T-helper 9 cell (primary cell): ENCODE data around the gene PPP1CA.
A peak's percentile ranks its signal among the peaks of the same experiment; 100 is the strongest.
"Not testable (repeated sequence)": the region's sequence is repeated elsewhere in the genome, so short reads cannot be mapped to it uniquely, and the experiment has no call there.

Experiments
- DNase-seq: peaks from one replicate; pipeline ENCODE4 v3.0.0-alpha.2; 2020

PPP1CA gene

GRCh38 chr11:67416416-67417335 is 15.0 kb upstream of the PPP1CA start:
- peak; percentile 69 for DNase-seq

GRCh38 chr11:67415501-67416304 is 14.0 kb upstream of the PPP1CA start, which contains the start of gene CARNS1:
TSS of gene CARNS1 (plus strand) at chr11:67415678. CDS start at chr11:67416200, 522 bp downstream.
- no peak for DNase-seq

GRCh38 chr11:67413266-67413849 is 11.7 kb upstream of the PPP1CA start:
- DNase-seq, result no peak

GRCh38 chr11:67412495-67413179 is 11.0 kb upstream of the PPP1CA start:
- no peak for DNase-seq

DNA sequence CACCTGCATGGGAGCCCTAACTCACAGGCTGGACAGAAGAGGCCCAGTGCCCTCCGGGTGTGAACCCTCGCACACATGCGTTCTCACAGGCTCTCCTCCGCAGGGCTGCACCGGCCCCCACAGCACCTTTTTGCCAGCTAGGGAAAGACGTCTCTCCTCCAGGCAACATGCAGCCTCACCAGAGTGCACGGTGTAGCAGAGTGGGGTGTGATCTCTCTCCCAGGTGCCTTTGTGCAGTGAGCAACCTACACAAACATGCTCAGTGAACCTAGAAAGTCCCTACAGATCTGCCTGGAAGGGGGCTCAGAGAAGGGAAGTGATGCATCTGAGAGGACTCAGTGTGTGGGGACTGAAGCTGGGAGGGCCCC is 10.1 kb upstream of the PPP1CA start:
- DNase-seq, result no peak

- no peak for DNase-seq
These were observed 9.5 kb upstream of the PPP1CA start for GRCh38 chr11:67410984-67411784.

GRCh38 chr11:67410369-67410831 is 8.7 kb upstream of the PPP1CA start:
- DNase-seq, result no peak

DNA sequence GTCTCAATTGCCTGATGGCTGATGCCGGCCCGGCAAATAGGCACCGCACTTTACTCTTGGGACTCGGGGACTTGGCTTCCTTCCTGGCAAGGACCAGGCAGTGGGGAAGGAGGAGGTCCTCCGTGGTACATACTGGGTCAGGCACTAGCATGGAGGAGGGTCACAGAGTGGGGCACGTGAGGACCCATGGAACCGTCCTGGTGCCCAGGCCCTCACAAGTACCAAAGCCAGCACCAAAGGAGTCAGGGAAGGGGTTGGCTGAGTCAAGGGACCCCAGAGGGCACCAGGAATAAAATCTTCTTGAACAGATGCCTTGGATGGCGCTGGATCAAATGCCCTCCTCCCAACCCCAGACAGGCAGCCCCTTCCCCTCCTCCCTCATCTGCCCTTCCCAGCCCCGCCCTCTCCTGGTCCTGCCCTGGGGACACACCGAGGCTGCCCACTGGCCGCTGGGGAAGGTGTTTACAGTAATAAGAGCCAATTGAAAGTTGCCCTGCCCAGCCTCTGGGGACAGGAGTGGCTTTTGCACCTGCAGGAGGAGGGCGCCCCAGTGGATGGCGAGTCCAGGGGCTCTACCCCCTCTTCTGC is 8.2 kb upstream of the PPP1CA start:
- no peak for DNase-seq

GRCh38 chr11:67409261-67409666 is 7.6 kb upstream of the PPP1CA start:
- peak; percentile 60 for DNase-seq

DNA sequence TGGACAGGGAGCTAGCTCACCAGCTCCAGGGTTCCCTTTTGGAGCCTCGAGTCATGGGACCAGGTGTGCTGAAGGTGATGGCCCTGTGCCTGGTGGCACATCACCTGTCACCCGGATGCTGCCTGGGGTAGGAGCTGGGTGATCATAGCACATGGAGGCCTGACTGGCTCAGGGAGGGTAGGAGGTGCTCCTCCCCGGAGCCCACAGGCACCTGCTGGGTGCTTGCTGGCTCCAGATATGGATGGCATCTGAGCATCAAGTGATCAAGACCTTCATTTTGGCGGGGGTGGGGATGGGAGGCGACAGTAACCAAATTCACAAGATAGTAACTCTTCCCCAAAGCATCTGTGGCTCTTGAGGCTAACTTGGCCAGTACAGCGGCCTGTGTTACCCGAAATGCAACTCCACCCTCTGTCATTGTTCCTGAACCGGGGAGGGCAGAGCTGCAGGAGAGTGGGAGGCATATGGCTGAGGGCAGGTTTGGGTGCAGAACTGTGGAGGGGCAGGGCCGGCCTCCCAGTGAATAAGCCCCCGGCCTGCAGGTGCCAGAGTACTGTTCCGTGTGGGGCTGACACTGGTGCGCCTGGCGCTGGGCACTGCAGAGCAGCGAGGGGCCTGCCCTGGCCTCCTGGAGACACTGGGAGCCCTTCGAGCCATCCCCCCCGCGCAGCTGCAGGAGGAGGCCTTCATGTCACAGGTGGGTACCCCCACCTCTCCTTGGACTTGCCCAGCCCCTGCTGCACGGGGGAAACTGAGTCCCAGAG is 7.0 kb upstream of the PPP1CA start:
- DNase-seq, result no peak

DNA sequence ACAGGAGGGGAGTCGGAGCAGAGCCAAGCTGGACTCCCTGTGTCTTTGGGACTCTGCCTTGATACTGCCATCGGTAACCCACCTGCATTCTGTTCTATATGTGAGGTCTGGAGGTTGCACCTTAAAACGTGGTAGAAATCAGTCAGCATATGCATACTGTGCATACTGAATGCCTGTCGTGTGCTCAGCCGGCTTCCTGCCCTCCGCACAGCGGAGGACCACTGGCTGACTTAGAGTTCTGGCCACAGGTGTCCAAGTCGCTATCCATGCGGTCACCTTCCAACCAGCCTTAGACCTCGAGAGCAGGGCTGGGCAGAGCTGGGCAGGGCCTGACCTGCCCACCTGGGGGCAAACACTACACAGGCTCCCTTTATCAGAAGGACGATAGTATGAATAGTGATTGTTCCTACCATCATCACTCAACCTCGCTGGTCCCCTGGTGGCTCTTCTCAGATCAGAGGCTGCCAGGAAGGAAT is 6.1 kb upstream of the PPP1CA start:
- DNase-seq, result no peak

DNA sequence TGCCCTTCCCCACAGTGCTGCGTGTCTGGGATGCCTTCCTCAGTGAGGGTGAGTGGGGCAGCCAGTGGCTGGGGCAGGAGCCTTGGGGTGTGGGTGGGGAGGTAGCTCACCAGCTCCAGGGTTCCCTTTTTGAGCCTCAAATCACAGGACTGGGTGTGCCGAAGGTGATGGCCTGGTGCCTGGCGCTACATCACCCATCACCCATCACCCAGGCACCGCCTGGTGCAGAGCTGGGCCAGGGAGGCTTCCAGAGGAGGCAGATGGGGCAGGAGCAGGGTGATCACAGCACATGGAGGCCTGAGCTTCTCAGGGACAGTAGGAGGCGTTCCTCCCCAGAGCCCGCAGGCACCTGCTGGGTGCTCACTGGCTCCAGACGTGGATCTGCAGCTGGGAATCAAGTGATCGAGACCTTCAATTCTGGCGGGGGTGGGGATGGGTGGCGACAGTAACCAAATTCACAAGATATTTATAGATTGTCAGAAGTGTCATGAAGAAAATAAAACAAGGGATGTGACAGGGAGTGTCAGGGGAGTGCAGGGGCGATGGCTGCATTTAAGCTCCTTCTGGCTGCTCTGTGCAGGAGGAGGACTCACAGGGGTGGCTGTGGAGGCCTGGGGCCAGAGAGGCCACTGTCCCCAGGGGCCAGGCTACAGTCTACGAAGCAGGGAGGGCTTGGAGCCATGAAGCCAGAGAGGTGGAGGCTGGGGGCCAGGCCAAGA is 5.5 kb upstream of the PPP1CA start:
- no peak for DNase-seq

DNA sequence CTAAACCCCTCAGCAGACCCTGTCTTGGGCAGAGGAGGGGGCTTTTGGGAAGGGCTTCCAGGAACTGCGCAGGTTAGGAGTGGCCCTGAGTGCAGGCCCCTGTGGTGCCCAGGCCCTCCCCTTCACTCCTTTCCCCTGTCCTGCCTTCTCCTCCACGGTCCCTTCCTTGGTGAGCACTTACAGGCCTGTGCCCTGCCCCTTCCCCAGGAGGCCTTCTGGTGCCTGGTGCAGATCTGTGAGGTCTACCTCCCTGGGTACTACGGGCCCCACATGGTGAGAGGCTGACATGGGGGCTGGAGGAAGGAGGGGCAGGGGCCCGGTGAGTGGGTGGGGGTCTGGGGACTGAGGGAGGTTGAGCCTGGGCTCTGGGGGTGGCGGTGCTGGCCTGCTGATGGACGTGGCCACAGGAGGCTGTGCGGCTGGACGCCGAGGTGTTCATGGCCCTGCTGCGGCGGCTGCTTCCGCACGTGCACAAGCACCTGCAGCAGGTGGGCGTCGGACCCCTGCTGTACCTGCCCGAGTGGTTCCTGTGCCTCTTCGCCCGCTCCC is 4.8 kb upstream of the PPP1CA start:
- no peak for DNase-seq

- no peak for DNase-seq
These were observed 4.2 kb upstream of the PPP1CA start for GRCh38 chr11:67405688-67406339.

DNA sequence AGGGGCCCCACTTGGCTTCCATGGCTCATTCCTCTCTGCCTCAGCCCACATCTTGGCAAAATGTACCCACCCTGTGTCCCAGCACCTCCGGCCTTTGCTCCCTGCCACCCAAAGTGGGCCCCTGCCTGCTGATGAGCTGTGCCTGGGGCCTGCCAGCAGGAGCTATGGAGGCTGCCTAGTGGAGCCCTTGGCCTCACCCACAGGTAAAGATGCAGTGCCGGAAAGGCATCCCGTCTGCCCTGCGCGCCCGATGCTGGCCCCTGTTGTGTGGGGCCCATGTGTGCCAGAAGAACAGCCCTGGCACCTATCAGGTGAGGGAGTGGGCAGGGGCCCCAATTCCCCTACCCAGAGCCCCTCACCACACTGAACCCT is 3.5 kb upstream of the PPP1CA start:
- DNase-seq, result no peak

GRCh38 chr11:67404515-67405195 is 3.0 kb upstream of the PPP1CA start:
- no peak for DNase-seq

- not testable (repeated sequence) for DNase-seq
These were observed 1.4 kb upstream of the PPP1CA start for GRCh38 chr11:67403085-67403484.

DNA sequence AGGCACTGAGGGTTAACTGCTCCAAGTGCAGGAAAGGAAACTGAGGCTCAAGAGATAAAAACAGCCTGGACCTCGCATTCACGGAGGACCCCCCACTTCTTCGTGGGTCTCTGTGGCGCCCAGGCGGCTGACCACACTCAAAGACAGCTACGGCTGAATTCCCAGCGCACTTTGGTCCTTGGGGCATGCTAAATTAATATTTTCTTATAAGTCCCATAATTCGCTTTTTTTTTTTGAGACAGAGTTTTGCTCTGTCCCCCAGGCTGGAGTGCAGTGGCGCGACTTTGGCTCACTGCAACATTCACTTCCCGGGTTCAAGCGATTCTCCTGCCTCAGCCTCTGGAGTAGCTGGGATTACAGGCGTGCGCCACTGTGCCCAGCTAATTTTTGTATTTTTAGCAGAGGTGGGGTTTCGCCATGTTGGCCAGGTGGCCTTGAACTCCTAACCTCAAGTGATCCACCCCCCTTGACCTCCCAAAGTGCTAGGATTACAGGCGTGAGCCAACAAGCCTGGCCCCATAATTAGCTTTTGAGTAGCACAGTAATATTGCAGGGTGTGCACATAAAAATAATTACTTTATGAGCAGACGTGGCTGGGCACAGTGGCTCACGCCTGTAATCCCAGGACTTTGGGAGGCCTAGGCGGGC is 658 bp upstream of the PPP1CA start:
- DNase-seq, result not testable (repeated sequence)
